ENCODE data around the gene NSRP1.

- TF ChIP-seq CTCF (IDR thresholded peaks at IDR 0.05 in 8 of 11, conservative IDR thresholded peaks at IDR 0.05 in 3 of 11) (no peak), POLR2A (IDR thresholded peaks at IDR 0.05) (no peak)
Measured at GRCh38 chr17:30160419-30161172, 44.0 kb downstream of the NSRP1 start.
